Daoy (cell line): Measurements from ENCODE around the gene INSIG1. TPM values are rescaled to one million over a fixed set of nuclear protein-coding genes. Genes with fewer than 3 reads are reported as not detected.
A peak's percentile ranks its signal among the peaks of the same experiment; 100 is the strongest.

ENCODE experiments used
- DNase-seq: peaks from one replicate; pipeline ENCODE4 v3.0.0-alpha.2; 2015; ENCODE audit warnings: low read depth
- total RNA-seq: library from RNA; depleted of rRNA; stranded (reverse); fragments of >200 nt; shearing (Covaris generic); gene quantifications from 2 replicates; pipeline ENCODE4 v1.2.3, GENCODE V29; 2014

INSIG1 gene
- total RNA-seq, 1 experiment from 2014 or later = 83.7 TPM

- DNase-seq = no peak
Observed at GRCh38 chr7:155300641-155301452, 3.2 kb downstream of the INSIG1 start.

GRCh38 chr7:155303039-155303593, 5.4 kb downstream of the INSIG1 start:
- no peak for DNase-seq

- no peak for DNase-seq
Observed at GRCh38 chr7:155303897-155304296, 6.2 kb downstream of the INSIG1 start.

GRCh38 chr7:155305231-155305904, 7.7 kb downstream of the INSIG1 start:
- no peak for DNase-seq

GRCh38 chr7:155306673-155307470, 9.2 kb downstream of the INSIG1 start:
- DNase-seq = no peak

GRCh38 chr7:155308330-155309020, 10.8 kb downstream of the INSIG1 start:
- DNase-seq = no peak

GRCh38 chr7:155309021-155309338, 11.3 kb downstream of the INSIG1 start:
- no peak for DNase-seq

GRCh38 chr7:155310425-155311114, 12.9 kb downstream of the INSIG1 start:
- DNase-seq = no peak

- DNase-seq = no peak
Observed at GRCh38 chr7:155311826-155312537, 14.3 kb downstream of the INSIG1 start.

GRCh38 chr7:155312633-155313032, 15.0 kb downstream of the INSIG1 start:
- no peak for DNase-seq

- no peak for DNase-seq
Observed at GRCh38 chr7:155313096-155313495, 15.4 kb downstream of the INSIG1 start.

GRCh38 chr7:155315977-155316376, 18.3 kb downstream of the INSIG1 start:
- no peak for DNase-seq

GRCh38 chr7:155316427-155317113, 18.9 kb downstream of the INSIG1 start:
- no peak for DNase-seq

GRCh38 chr7:155317114-155317434, 19.4 kb downstream of the INSIG1 start:
- DNase-seq = no peak

GRCh38 chr7:155318245-155318644, 20.6 kb downstream of the INSIG1 start:
- no peak for DNase-seq

GRCh38 chr7:155322530-155322929, 24.9 kb downstream of the INSIG1 start:
- peak; percentile 39 for DNase-seq

- DNase-seq = no peak
Observed at GRCh38 chr7:155323001-155323638, 25.4 kb downstream of the INSIG1 start.

- no peak for DNase-seq
Observed at GRCh38 chr7:155324012-155324917, 26.6 kb downstream of the INSIG1 start.

- no peak for DNase-seq
Observed at GRCh38 chr7:155324918-155325235, 27.2 kb downstream of the INSIG1 start.
